Measurements from ENCODE around the gene GDF10.

Gene GDF10

GRCh38 chr10:47257396-47258120, 42.4 kb upstream of the GDF10 start:
- Histone ChIP-seq H3K4me3 (no peak overlapping the region), H4K20me1 (no peaks in the 10 kb centered on the region), H3K27me3 (no peaks in the 10 kb centered on the region), H3K9me3 (no peaks in the 10 kb centered on the region), H3K4me2 (peak overlapping the region; percentile 53), H3K36me3 (no peaks in the 10 kb centered on the region), H3K9ac (no peak overlapping the region), H3K27ac (no peak overlapping the region), H3K4me1 (peaks cover 63% of the 10 kb centered on the region)
- TF ChIP-seq Cebpa-rat (IDR thresholded peaks at IDR 0.05) = no peak

- TF ChIP-seq Cebpa-rat (IDR thresholded peaks at IDR 0.05) = no peak
- no peaks in the 10 kb centered on the region for H3K27me3 ChIP-seq
- H3K27ac ChIP-seq = no peak overlapping the region
- no peak overlapping the region for H3K4me2 ChIP-seq
- no peak overlapping the region for H3K4me3 ChIP-seq
- no peaks in the 10 kb centered on the region for H3K36me3 ChIP-seq
- H3K4me1 ChIP-seq = peaks cover 58% of the 10 kb centered on the region
- H3K9ac ChIP-seq = no peak overlapping the region
- H4K20me1 ChIP-seq = no peaks in the 10 kb centered on the region
- H3K9me3 ChIP-seq = no peaks in the 10 kb centered on the region
Observed at GRCh38 chr10:47258921-47259320, 41.1 kb upstream of the GDF10 start.

GRCh38 chr10:47259466-47259865, 40.5 kb upstream of the GDF10 start:
- H3K4me3 ChIP-seq = no peak overlapping the region
- H3K27ac ChIP-seq = no peak overlapping the region
- no peaks in the 10 kb centered on the region for H3K36me3 ChIP-seq
- H3K4me2 ChIP-seq = no peak overlapping the region
- TF ChIP-seq Cebpa-rat (IDR thresholded peaks at IDR 0.05) = no peak
- H3K9me3 ChIP-seq = no peaks in the 10 kb centered on the region
- H3K9ac ChIP-seq = no peak overlapping the region
- H3K27me3 ChIP-seq = no peaks in the 10 kb centered on the region
- peaks cover 52% of the 10 kb centered on the region for H3K4me1 ChIP-seq
- no peaks in the 10 kb centered on the region for H4K20me1 ChIP-seq

GRCh38 chr10:47260505-47261111, 39.4 kb upstream of the GDF10 start:
- H3K4me2 ChIP-seq = peak overlapping the region; percentile 57
- H3K4me1 ChIP-seq = peaks cover 41% of the 10 kb centered on the region
- no peaks in the 10 kb centered on the region for H3K27me3 ChIP-seq
- H3K4me3 ChIP-seq = no peak overlapping the region
- H3K9me3 ChIP-seq = no peaks in the 10 kb centered on the region
- no peaks in the 10 kb centered on the region for H3K36me3 ChIP-seq
- no peak for TF ChIP-seq Cebpa-rat (IDR thresholded peaks at IDR 0.05)
- peak overlapping the region; percentile 55 for H3K27ac ChIP-seq
- H3K9ac ChIP-seq = 0 out of 2 replicates have a peak overlapping the region, but pooled peaks have one; percentile 1
- H4K20me1 ChIP-seq = no peaks in the 10 kb centered on the region

- Histone ChIP-seq H3K4me3 (no peak overlapping the region), H3K27me3 (no peaks in the 10 kb centered on the region), H3K36me3 (no peaks in the 10 kb centered on the region), H3K9ac (no peak overlapping the region), H3K9me3 (no peaks in the 10 kb centered on the region), H3K27ac (peak overlapping the region; percentile 55), H4K20me1 (no peaks in the 10 kb centered on the region), H3K4me2 (peak overlapping the region; percentile 57), H3K4me1 (peaks cover 39% of the 10 kb centered on the region)
- no peak for TF ChIP-seq Cebpa-rat (IDR thresholded peaks at IDR 0.05)
Observed at GRCh38 chr10:47261121-47261520, 38.9 kb upstream of the GDF10 start.

GRCh38 chr10:47261556-47261955, 38.4 kb upstream of the GDF10 start:
- no peak overlapping the region for H3K27ac ChIP-seq
- TF ChIP-seq Cebpa-rat (IDR thresholded peaks at IDR 0.05) = no peak
- H3K9ac ChIP-seq = no peak overlapping the region

GRCh38 chr10:47262606-47263533, 37.1 kb upstream of the GDF10 start:
- no peaks in the 10 kb centered on the region for H4K20me1 ChIP-seq
- no peak overlapping the region for H3K4me2 ChIP-seq

More at GRCh38 chr10:47261556-47261955, 38.4 kb upstream of the GDF10 start:
- Histone ChIP-seq H4K20me1 (no peaks in the 10 kb centered on the region), H3K27me3 (no peaks in the 10 kb centered on the region), H3K9me3 (no peaks in the 10 kb centered on the region), H3K4me2 (peak overlapping the region; percentile 57; the same call in 1 of the 2 replicates), H3K4me1 (peaks cover 39% of the 10 kb centered on the region), H3K4me3 (no peak overlapping the region), H3K36me3 (no peaks in the 10 kb centered on the region)

GRCh38 chr10:47264797-47265281, 35.2 kb upstream of the GDF10 start:
- TF ChIP-seq Cebpa-rat (IDR thresholded peaks at IDR 0.05) = no peak
- Histone ChIP-seq H4K20me1 (no peaks in the 10 kb centered on the region), H3K36me3 (no peaks in the 10 kb centered on the region), H3K27me3 (no peaks in the 10 kb centered on the region), H3K4me1 (peaks cover 20% of the 10 kb centered on the region), H3K9me3 (no peaks in the 10 kb centered on the region), H3K27ac (no peak overlapping the region), H3K4me2 (no peak overlapping the region), H3K4me3 (no peak overlapping the region), H3K9ac (no peak overlapping the region)

More at GRCh38 chr10:47262606-47263533, 37.1 kb upstream of the GDF10 start:
- H3K27ac ChIP-seq = no peak overlapping the region
- no peak for TF ChIP-seq Cebpa-rat (IDR thresholded peaks at IDR 0.05)
- H3K4me1 ChIP-seq = peaks cover 26% of the 10 kb centered on the region
- H3K27me3 ChIP-seq = no peaks in the 10 kb centered on the region
- H3K4me3 ChIP-seq = no peak overlapping the region
- no peak overlapping the region for H3K9ac ChIP-seq
- no peaks in the 10 kb centered on the region for H3K36me3 ChIP-seq
- no peaks in the 10 kb centered on the region for H3K9me3 ChIP-seq

GRCh38 chr10:47266602-47267001, 33.4 kb upstream of the GDF10 start:
- TF ChIP-seq Cebpa-rat (IDR thresholded peaks at IDR 0.05) = no peak
- no peaks in the 10 kb centered on the region for H3K36me3 ChIP-seq

More at GRCh38 chr10:47266602-47267001, 33.4 kb upstream of the GDF10 start:
- Histone ChIP-seq H4K20me1 (no peaks in the 10 kb centered on the region), H3K4me1 (peaks cover 4% of the 10 kb centered on the region; the same call in 1 of the 2 replicates), H3K27ac (no peak overlapping the region), H3K4me3 (no peak overlapping the region), H3K4me2 (no peak overlapping the region), H3K9ac (no peak overlapping the region), H3K27me3 (no peaks in the 10 kb centered on the region), H3K9me3 (no peaks in the 10 kb centered on the region)
